Liver (tissue), 9 donors: ENCODE results near the gene CLN6. TPM values are rescaled to one million over a fixed set of nuclear protein-coding genes. Genes with fewer than 3 reads are reported as not detected.

Source experiments
- DNase-seq: peaks from one replicate; pipeline ENCODE4 v3.0.0-alpha.2; 2017; ENCODE audit warnings: low spot score
- H3K27ac ChIP-seq, 2 donors: one replicate each; pipeline ENCODE4 v1.7.0; 2013; ENCODE audit warnings: inconsistent platforms in 2 of 2, low read length in 2 of 2, control low read depth in 1 of 2, low read depth in 1 of 2, mild to moderate bottlenecking in 1 of 2
- H3K27me3 ChIP-seq, 4 donors: one replicate each; pipeline versions ENCODE4 v1.6.1 to v1.7.0; 2013; ENCODE audit warnings: low read length in 3 of 4, inconsistent platforms in 1 of 4, mild to moderate bottlenecking in 1 of 4, moderate library complexity in 1 of 4; ENCODE audit not compliant: control insufficient read depth in 4 of 4, insufficient read depth in 4 of 4
- H3K36me3 ChIP-seq, 4 donors: one replicate each; pipeline versions ENCODE4 v1.6.1 to v1.7.0; 2013; ENCODE audit warnings: low read length in 3 of 4, mild to moderate bottlenecking in 3 of 4, low read depth in 1 of 4, moderate library complexity in 1 of 4; ENCODE audit not compliant: control insufficient read depth in 4 of 4, insufficient read depth in 3 of 4
- H3K4me1 ChIP-seq, 4 donors: one replicate each; pipeline versions ENCODE4 v1.6.1 to v1.7.0; 2013; ENCODE audit warnings: low read length in 3 of 4, mild to moderate bottlenecking in 3 of 4, moderate library complexity in 1 of 4; ENCODE audit not compliant: control insufficient read depth in 4 of 4, insufficient read depth in 4 of 4
- H3K4me3 ChIP-seq, 3 donors: one replicate each; pipeline versions ENCODE4 v1.6.1 to v1.7.0; 2013; ENCODE audit warnings: low read length in 3 of 3, control low read depth in 1 of 3, low read depth in 1 of 3, mild to moderate bottlenecking in 1 of 3
- H3K9ac ChIP-seq, 2 donors: one replicate each; pipeline ENCODE4 v1.7.0; 2013; ENCODE audit warnings: low read length in 2 of 2, mild to moderate bottlenecking in 2 of 2, moderate library complexity in 2 of 2, control low read depth in 1 of 2, low read depth in 1 of 2
- H3K9me3 ChIP-seq, 4 donors: one replicate each; pipeline versions ENCODE4 v1.6.1 to v1.7.0; 2013; ENCODE audit warnings: low read length in 3 of 4; ENCODE audit not compliant: control insufficient read depth in 4 of 4
- CTCF ChIP-seq: fragments of 150-350 bp; IDR thresholded peaks from 2 replicates; pipeline ENCODE4 v1.5.1; 2017; ENCODE audit warnings: improper control_type of control experiment, low read depth, low read length; ENCODE audit not compliant: missing input control
- EGR1 ChIP-seq, 2 donors: IDR thresholded peaks; 2 replicates each; pipeline ENCODE4 v1.6.1; 2016 to 2018; ENCODE audit warnings: antibody characterized with exemption in 2 of 2, low read depth in 2 of 2
- FOXA1 ChIP-seq: IDR thresholded peaks from 2 replicates; pipeline ENCODE4 v1.6.1; 2016; ENCODE audit warnings: antibody characterized with exemption
- FOXA2 ChIP-seq: IDR thresholded peaks from 2 replicates; pipeline ENCODE4 v1.6.1; 2016; ENCODE audit warnings: antibody characterized with exemption
- HNF4A ChIP-seq, 2 donors: conservative IDR thresholded peaks; 2 replicates each; pipeline ENCODE4 v1.6.1; 2016; ENCODE audit warnings: antibody characterized with exemption in 2 of 2, mild to moderate bottlenecking in 2 of 2
- HNF4G ChIP-seq: IDR thresholded peaks from 2 replicates; pipeline ENCODE4 v1.6.1; 2016; ENCODE audit warnings: antibody characterized with exemption
- MAX ChIP-seq: IDR thresholded peaks from 2 replicates; pipeline ENCODE4 v1.6.1; 2016; ENCODE audit warnings: antibody characterized with exemption
- NR2F2 ChIP-seq: IDR thresholded peaks from 2 replicates; pipeline ENCODE4 v1.6.1; 2016; ENCODE audit warnings: antibody characterized with exemption
- RAD21 ChIP-seq, 2 donors: IDR thresholded peaks; 2 replicates each; pipeline ENCODE4 v1.6.1; 2016; ENCODE audit warnings: antibody characterized with exemption in 2 of 2, mild to moderate bottlenecking in 2 of 2
- REST ChIP-seq: IDR thresholded peaks from 2 replicates; pipeline ENCODE4 v1.6.1; 2016; ENCODE audit warnings: antibody characterized with exemption, mild to moderate bottlenecking
- RXRA ChIP-seq, 2 donors: IDR thresholded peaks; 2 replicates each; pipeline ENCODE4 v1.6.1; 2017 to 2018; ENCODE audit warnings: antibody characterized with exemption in 2 of 2, mild to moderate bottlenecking in 1 of 2
- SP1 ChIP-seq: IDR thresholded peaks from 2 replicates; pipeline ENCODE4 v1.6.1; 2018; ENCODE audit warnings: antibody characterized with exemption, mild to moderate bottlenecking
- TAF1 ChIP-seq: conservative IDR thresholded peaks from 2 replicates; pipeline ENCODE4 v1.6.1; 2016; ENCODE audit warnings: antibody characterized with exemption, mild to moderate bottlenecking
- YY1 ChIP-seq: IDR thresholded peaks from 2 replicates; pipeline ENCODE4 v1.6.1; 2016; ENCODE audit warnings: antibody characterized with exemption, mild to moderate bottlenecking
- WGBS: extraction: QIAGEN DNeasy Blood & Tissue Kit; methylation state at CpG from one replicate; pipeline ENCODE4 v1.1.7; 2013; 5-methylcytosine and 5-hydroxymethylcytosine counted together
- polyA plus RNA-seq, 2 donors: library from polyadenylated mRNA; stranded (reverse) in 1 of 2; unstranded in 1 of 2; fragments of 200-250 nt in 1 of 2; fragments of >200 nt in 1 of 2; fragmentation: Nextera tagmentation in 1 of 2; extraction: Ambion mirVana in 1 of 2; gene quantifications; one replicate each; pipeline versions ENCODE4 v1.2.1 to v1.2.3, GENCODE V29; 2013 to 2015
- total RNA-seq, 2 donors: library from RNA; depleted of rRNA; stranded (reverse); fragments of >200 nt; gene quantifications; one replicate each; pipeline ENCODE4 v1.2.3, GENCODE V29; 2014
- donor health status: healthy.
- donor health status: healthy.
- donor health status: healthy.
- donor health status: healthy.
- donor health status: healthy.

CLN6 gene
- total and polyA plus RNA-seq, 4 donors: 7.2 to 21.2 (median 15.4) TPM

- H3K36me3 ChIP-seq: no peaks in the 10 kb centered on the region
- TF ChIP-seq SP1: no peak
- no peak for TF ChIP-seq RXRA (IDR thresholded peaks at IDR 0.05)
- no peak for TF ChIP-seq FOXA2
- TF ChIP-seq HNF4A (conservative IDR thresholded peaks at IDR 0.05): no peak
- TF ChIP-seq RAD21 (IDR thresholded peaks at IDR 0.05): no peak
- no peak for TF ChIP-seq HNF4G
- TF ChIP-seq EGR1 (IDR thresholded peaks at IDR 0.05; ENCODE audit: low read depth in 2 of 2): no peak
- 77% methylated on average over 3 of the region's 3 CpGs for WGBS
- no peak overlapping the region for H3K9ac ChIP-seq
- peaks cover 0 to 5% (median 2%) of the 10 kb centered on the region in 4 donors for H3K4me1 ChIP-seq
- no peak overlapping the region for H3K27ac ChIP-seq
- H3K27me3 ChIP-seq: no peaks in the 10 kb centered on the region
- no peaks in the 10 kb centered on the region for H3K9me3 ChIP-seq
- no peak overlapping the region for H3K4me3 ChIP-seq
- no peak for DNase-seq
Observed at GRCh38 chr15:68249058-68249713, 19.7 kb upstream of the CLN6 start.

- no peak overlapping the region for H3K27ac ChIP-seq
- WGBS: 100% methylated on average over 1 of the region's 1 CpG
- no peaks in the 10 kb centered on the region for H3K36me3 ChIP-seq
- no peaks in the 10 kb centered on the region for H3K4me1 ChIP-seq
- H3K9ac ChIP-seq: no peak overlapping the region
- H3K9me3 ChIP-seq: no peaks in the 10 kb centered on the region
- no peak for TF ChIP-seq CTCF
- TF ChIP-seq TAF1: no peak
- TF ChIP-seq MAX: no peak
- TF ChIP-seq NR2F2: no peak
- TF ChIP-seq FOXA1: no peak
- DNase-seq: no peak
- H3K4me3 ChIP-seq: no peak overlapping the region
- no peaks in the 10 kb centered on the region for H3K27me3 ChIP-seq
Observed at GRCh38 chr15:68244235-68244634, 14.7 kb upstream of the CLN6 start.

GRCh38 chr15:68241088-68241935 lies 11.8 kb upstream of the CLN6 start:
- Histone ChIP-seq H3K27ac (no peak overlapping the region), H3K4me1 (no peaks in the 10 kb centered on the region), H3K4me3 (no peak overlapping the region), H3K27me3 (no peaks in the 10 kb centered on the region), H3K9ac (no peak overlapping the region), H3K36me3 (no peaks in the 10 kb centered on the region), H3K9me3 (no peaks in the 10 kb centered on the region)
- DNase-seq: no peak
- WGBS: 87% methylated on average over 5 of the region's 5 CpGs
- TF ChIP-seq YY1: no peak
- no peak for TF ChIP-seq FOXA1
- TF ChIP-seq NR2F2: no peak
- TF ChIP-seq RAD21 (IDR thresholded peaks at IDR 0.05): no peak
- TF ChIP-seq FOXA2: no peak
- no peak for TF ChIP-seq SP1
- no peak for TF ChIP-seq HNF4G
- TF ChIP-seq REST: no peak
- TF ChIP-seq RXRA (IDR thresholded peaks at IDR 0.05): no peak
- no peak for TF ChIP-seq EGR1 (IDR thresholded peaks at IDR 0.05; ENCODE audit: low read depth in 2 of 2)
